H1 (cell line): Measurements from ENCODE around the gene OOSP3. TPM values are rescaled to one million over a fixed set of nuclear protein-coding genes. Genes with fewer than 3 reads are reported as not detected.

Experiments
- CHD7 ChIP-seq: fragments of 300-600 bp; sonication (generic); IDR thresholded peaks from 2 replicates; pipeline ENCODE4 v1.7.1; 2012; ENCODE audit warnings: low read length, moderate library complexity, mild to moderate bottlenecking, inconsistent platforms; ENCODE audit not compliant: insufficient replicate concordance
- E2F6 ChIP-seq: IDR thresholded peaks from 2 replicates; pipeline ENCODE4 v1.6.1; 2012; ENCODE audit warnings: inconsistent platforms
- JUND ChIP-seq: IDR thresholded peaks from 2 replicates; pipeline ENCODE4 v1.6.1; 2011; ENCODE audit warnings: mild to moderate bottlenecking, improper control_type of control experiment, low read length
- MAFK ChIP-seq: IDR thresholded peaks from 2 replicates; pipeline ENCODE4 v1.6.1; 2012; ENCODE audit warnings: low read depth, mild to moderate bottlenecking, improper control_type of control experiment, low read length
- TAF1 ChIP-seq: IDR thresholded peaks from 2 replicates; pipeline ENCODE4 v1.6.1; 2011; ENCODE audit warnings: mild to moderate bottlenecking, low read depth, low read length
- TCF12 ChIP-seq: IDR thresholded peaks from 2 replicates; pipeline ENCODE4 v1.6.1; 2011; ENCODE audit warnings: low read depth, mild to moderate bottlenecking, low read length
- polyA plus RNA-seq, 7 experiments: library from polyadenylated mRNA; depleted of rRNA in 3 of 7; stranded (reverse) in 5 of 7; unstranded in 2 of 7; fragments of >200 nt in 5 of 7; fragments of 200-250 nt in 2 of 7; gene quantifications; 1 replicate in 5 of 7; 2 replicates in 1 of 7; 4 replicates in 1 of 7; pipeline versions ENCODE4 v1.2.1 to v1.2.3, GENCODE V29; 2011 to 2013; ENCODE audit warnings: missing spikeins in 2 of 7, mixed read lengths in 2 of 7
- total RNA-seq: library from RNA; stranded (reverse); fragmentation: NEBNext Ultra II Directional; extraction: Animal tissue kit (Norgen Biotek cat#: 25700); gene quantifications from 2 replicates; pipeline ENCODE4 v1.2.1, GENCODE V29; 2021

OOSP3 gene
- total and polyA plus RNA-seq, 2 of the 8 experiments (the other 6 are each of a cell fraction or from before 2014, with no cell fraction given) = not detected

GRCh38 chr11:59872076-59872475, 6.5 kb upstream of the OOSP3 start (continued):
- TF ChIP-seq TAF1 (no peak), TCF12 (no peak), E2F6 (no peak), JUND (no peak), MAFK (no peak), CHD7 (no peak)
